ENCODE data around the gene LRRC61. TPM values are rescaled to one million over a fixed set of nuclear protein-coding genes. Genes with fewer than 3 reads are reported as not detected.

LRRC61 gene
- total and polyA plus RNA-seq, 7 donors: 0.88 to 4.4 (median 3.3) TPM

- no peaks in the 10 kb centered on the region for H3K36me3 ChIP-seq (ENCODE audit: insufficient read depth in 1 of 2, low read depth in 1 of 2)
- no peak overlapping the region for H3K4me3 ChIP-seq
- TF ChIP-seq CTCF (IDR thresholded peaks at IDR 0.05): no peak
- H3K9me3 ChIP-seq: no peaks in the 10 kb centered on the region
- ATAC-seq: no peak
- peaks cover 26% of the 10 kb centered on the region for H3K4me1 ChIP-seq
- no peak for DNase-seq
- H3K27ac ChIP-seq: no peak overlapping the region
- H3K27me3 ChIP-seq (ENCODE audit: insufficient read depth in 3 of 3, low read length in 2 of 3): no peaks in the 10 kb centered on the region
- WGBS, 3 donors: 82 to 88% (median 82%) methylated on average over 5 of the region's 5 CpGs
- intact Hi-C loops (cut with DNase I): loop anchor here in 1 of 2 donors (5.0 kb wide), 1 partner anchor 37 kb away; no protein-coding TSS in a partner anchor
Measured at GRCh38 chr7:150360363-150361058, 37.4 kb downstream of the LRRC61 start.

GRCh38 chr7:150361402-150361801, 38.2 kb downstream of the LRRC61 start:
- no peaks in the 10 kb centered on the region for H3K27me3 ChIP-seq (ENCODE audit: insufficient read depth in 3 of 3, low read length in 2 of 3)
- H3K27ac ChIP-seq: peak overlapping the region; percentile 78
- no peaks in the 10 kb centered on the region for H3K36me3 ChIP-seq (ENCODE audit: insufficient read depth in 1 of 2, low read depth in 1 of 2)
- H3K4me3 ChIP-seq: no peak overlapping the region
- intact Hi-C loops (cut with DNase I): loop anchor here in 1 of 2 donors (5.0 kb wide), 1 partner anchor 36 kb away; no protein-coding TSS in a partner anchor
- DNase-seq: no peak
- peaks cover 26% of the 10 kb centered on the region for H3K4me1 ChIP-seq
- WGBS, 3 donors: 52 to 64% (median 61%) methylated on average over 7 of the region's 7 CpGs
- ATAC-seq: no peak
- no peak for TF ChIP-seq CTCF (IDR thresholded peaks at IDR 0.05)
- H3K9me3 ChIP-seq: no peaks in the 10 kb centered on the region

- no peak overlapping the region for H3K4me3 ChIP-seq
- TF ChIP-seq CTCF (IDR thresholded peaks at IDR 0.05): no peak
- H3K4me1 ChIP-seq: peaks cover 29% of the 10 kb centered on the region
- peak overlapping the region; percentile 78 for H3K27ac ChIP-seq
- peak in 3 of 4 donors; percentile 45 to 47 (median 46) for ATAC-seq
- H3K9me3 ChIP-seq: no peaks in the 10 kb centered on the region
- WGBS, 3 donors: 47 to 64% (median 49%) methylated on average over 18 of the region's 18 CpGs
- H3K27me3 ChIP-seq (ENCODE audit: insufficient read depth in 3 of 3, low read length in 2 of 3): no peaks in the 10 kb centered on the region
- intact Hi-C loops (cut with DNase I): loop anchor here in 1 of 2 donors (5.0 kb wide), 1 partner anchor 35 kb away; no protein-coding TSS in a partner anchor
- H3K36me3 ChIP-seq (ENCODE audit: insufficient read depth in 1 of 2, low read depth in 1 of 2): no peaks in the 10 kb centered on the region
- no peak for DNase-seq
Measured at GRCh38 chr7:150361807-150362621, 38.9 kb downstream of the LRRC61 start.

GRCh38 chr7:150363370-150363769, 40.2 kb downstream of the LRRC61 start:
- Histone ChIP-seq H3K36me3 (ENCODE audit: insufficient read depth in 1 of 2, low read depth in 1 of 2) (no peaks in the 10 kb centered on the region), H3K4me1 (peaks cover 37% of the 10 kb centered on the region), H3K9me3 (no peaks in the 10 kb centered on the region), H3K27ac (peak overlapping the region; percentile 78), H3K4me3 (no peak overlapping the region), H3K27me3 (ENCODE audit: insufficient read depth in 3 of 3, low read length in 2 of 3) (no peaks in the 10 kb centered on the region)
- no peak for DNase-seq
- no peak for TF ChIP-seq CTCF (IDR thresholded peaks at IDR 0.05)
- ATAC-seq: no peak
- intact Hi-C loops (cut with DNase I): loop anchor here in 1 of 2 donors (5.0 kb wide), 1 partner anchor 34 kb away; no protein-coding TSS in a partner anchor
- 88 to 93% (median 90%) methylated on average over 4 of the region's 4 CpGs for WGBS, 3 donors

Data from psoas muscle (tissue), 8 donors.